GM21529 (cell line): ENCODE results near the gene CEP126.

ENCODE experiments used
- ATAC-seq: cut with Tn5 transposase; IDR thresholded peaks from one replicate; pipeline ENCODE4 v1.9.1; 2021; ENCODE audit not compliant: unreplicated experiment

The CEP126 gene

GRCh38 chr11:101914738-101915426, at the start of gene CEP126:
CEP126 (plus strand) TSS chr11:101915010; CDS start chr11:101915285, 275 bp downstream.
- ATAC-seq = peak; percentile 99

- ATAC-seq = no peak
Measured at GRCh38 chr11:101866619-101867491, 48.0 kb upstream of the CEP126 start.

- ATAC-seq = no peak
Measured at GRCh38 chr11:101867951-101868350, 46.9 kb upstream of the CEP126 start.

GRCh38 chr11:101870510-101870909, 44.3 kb upstream of the CEP126 start:
- no peak for ATAC-seq

- ATAC-seq = no peak
Measured at GRCh38 chr11:101872171-101872882, 42.5 kb upstream of the CEP126 start.

GRCh38 chr11:101880222-101880621, 34.6 kb upstream of the CEP126 start:
- ATAC-seq = no peak

GRCh38 chr11:101881586-101881985, 33.2 kb upstream of the CEP126 start:
- ATAC-seq = no peak

GRCh38 chr11:101885631-101886030, 29.2 kb upstream of the CEP126 start:
- no peak for ATAC-seq

GRCh38 chr11:101889767-101890166, 25.0 kb upstream of the CEP126 start:
- ATAC-seq = no peak

- no peak for ATAC-seq
Measured at GRCh38 chr11:101894505-101894904, 20.3 kb upstream of the CEP126 start.

- no peak for ATAC-seq
Measured at GRCh38 chr11:101907815-101908214, 7.0 kb upstream of the CEP126 start.

GRCh38 chr11:101909087-101909486, 5.7 kb upstream of the CEP126 start:
- no peak for ATAC-seq

- ATAC-seq = no peak
Measured at GRCh38 chr11:101912823-101913284, 2.0 kb upstream of the CEP126 start.

GRCh38 chr11:101913656-101914055, 1.2 kb upstream of the CEP126 start:
- ATAC-seq = no peak

- ATAC-seq = no peak
Measured at GRCh38 chr11:101914341-101914737, 471 bp upstream of the CEP126 start.

- ATAC-seq = peak; percentile 36
Measured at GRCh38 chr11:101915791-101916291, 1.0 kb downstream of the CEP126 start.

GRCh38 chr11:101916422-101916821, 1.6 kb downstream of the CEP126 start, which contains the start of gene ANGPTL5:
ANGPTL5 (minus strand) TSS chr11:101916522; CDS start chr11:101907909, 8,613 bp downstream.
- ATAC-seq = no peak

GRCh38 chr11:101917226-101917625, 2.4 kb downstream of the CEP126 start:
- ATAC-seq = no peak

GRCh38 chr11:101920992-101921391, 6.2 kb downstream of the CEP126 start:
- ATAC-seq = no peak

GRCh38 chr11:101923554-101923953, 8.7 kb downstream of the CEP126 start:
- ATAC-seq = no peak

- ATAC-seq = no peak
Measured at GRCh38 chr11:101929294-101929915, 14.6 kb downstream of the CEP126 start.
